HPDE6-E6E7 (cell line): ENCODE results near the gene NTSR1.
A peak's percentile ranks its signal among the peaks of the same experiment; 100 is the strongest.

ENCODE experiments used
- DNase-seq: peaks from one replicate; pipeline ENCODE4 v3.0.0; 2011; ENCODE audit warnings: missing footprints; ENCODE audit errors: extremely low spot score

The NTSR1 gene

DNA sequence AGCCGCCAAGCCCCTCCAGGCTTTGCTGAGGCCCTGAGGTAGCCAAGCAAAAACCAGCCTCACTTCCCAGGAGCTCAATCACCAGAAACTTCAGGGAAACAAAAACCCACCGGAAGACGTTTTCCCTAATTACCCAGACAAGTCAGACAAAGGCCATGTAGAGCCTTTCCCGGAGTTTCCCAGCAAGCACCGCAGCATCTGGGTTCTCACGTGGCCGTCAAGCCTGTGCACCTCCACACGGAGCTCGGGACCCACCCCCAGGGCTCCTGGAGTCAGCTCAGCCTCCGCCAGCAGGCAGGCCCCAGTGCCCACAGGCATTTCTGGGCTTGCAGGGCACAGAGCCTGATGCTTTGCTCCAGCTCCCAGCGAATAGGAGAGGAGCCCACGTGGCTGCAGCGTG lies 77.5 kb downstream of the NTSR1 start:
- DNase-seq, result no peak

DNA sequence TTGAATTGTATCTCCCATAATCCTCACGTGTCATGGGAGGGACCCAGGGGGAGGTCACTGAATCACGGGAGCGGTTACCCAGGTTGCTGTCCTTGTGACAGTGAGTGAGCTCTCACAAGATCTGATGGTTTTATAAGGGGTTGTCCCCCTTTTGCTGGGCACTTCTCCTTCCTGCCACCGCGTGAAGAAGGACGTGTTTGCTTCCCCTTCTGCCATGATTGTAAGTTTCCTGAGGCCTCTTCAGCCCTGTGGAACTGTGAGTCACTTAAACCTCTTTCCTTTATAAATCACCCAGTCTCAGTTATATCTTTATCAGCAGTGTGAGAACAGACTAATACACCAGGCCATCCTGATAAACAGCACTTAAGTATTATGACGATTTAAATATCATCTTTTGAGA lies 78.7 kb downstream of the NTSR1 start:
- no peak for DNase-seq

DNA sequence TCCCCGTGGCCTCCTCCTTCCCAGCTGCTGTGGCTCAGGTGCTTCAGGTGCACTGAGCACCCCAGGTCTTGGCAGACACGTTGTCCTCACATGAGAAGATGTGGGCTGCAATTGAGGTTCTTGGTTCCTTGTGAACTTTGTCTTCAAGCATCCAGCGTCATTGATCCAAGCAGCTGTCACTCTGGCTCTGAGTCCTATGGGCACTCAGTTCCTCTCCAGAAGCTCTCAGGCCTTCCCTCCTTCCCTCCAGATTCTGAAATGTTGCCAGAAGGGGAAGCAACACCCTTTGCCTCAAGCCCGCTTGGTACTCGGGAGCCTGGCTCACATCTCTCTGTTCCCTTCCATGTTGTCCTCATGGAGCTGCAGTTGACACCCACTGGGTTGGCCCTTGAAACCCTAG lies 79.2 kb downstream of the NTSR1 start:
- no peak for DNase-seq

DNA sequence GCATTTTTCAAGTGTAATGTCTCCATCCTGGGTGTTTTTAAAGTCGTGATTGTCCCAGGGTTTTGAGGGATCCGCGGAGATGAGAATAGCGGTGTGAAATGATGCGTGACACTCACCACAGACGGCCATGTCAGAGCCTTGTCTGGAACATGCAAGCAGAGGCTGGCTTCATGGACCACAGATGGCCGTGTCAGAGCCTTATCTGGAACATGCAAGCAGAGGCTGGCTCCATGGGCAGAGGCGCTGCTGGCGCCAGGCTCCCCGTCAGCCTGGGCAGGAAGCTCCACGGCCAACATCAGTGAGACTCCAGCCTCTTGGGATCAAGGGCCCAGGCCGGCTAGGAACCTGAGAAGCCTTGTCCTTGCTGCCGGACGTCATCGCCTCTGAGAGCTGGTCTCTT lies 80.0 kb downstream of the NTSR1 start:
- no peak for DNase-seq

DNA sequence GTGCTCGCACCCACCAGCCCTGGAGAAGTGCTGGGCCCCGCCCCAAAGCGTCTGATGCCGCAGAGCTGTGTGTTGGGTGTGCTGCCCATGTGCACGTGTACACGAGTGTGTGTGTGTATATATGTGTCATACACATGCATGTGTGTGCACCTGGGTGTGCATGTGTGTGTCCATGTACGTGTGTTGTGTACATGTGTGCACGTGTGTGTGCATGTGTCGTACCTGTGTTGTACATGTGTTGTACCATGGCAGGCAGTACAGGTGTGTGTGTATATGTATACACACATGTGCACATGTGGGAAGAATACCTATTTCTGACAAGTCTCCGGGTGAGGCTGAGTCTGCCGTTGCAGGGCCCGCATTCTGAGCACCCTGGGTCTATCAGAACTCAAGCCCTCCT lies 81.4 kb downstream of the NTSR1 start:
- DNase-seq, result no peak

DNA sequence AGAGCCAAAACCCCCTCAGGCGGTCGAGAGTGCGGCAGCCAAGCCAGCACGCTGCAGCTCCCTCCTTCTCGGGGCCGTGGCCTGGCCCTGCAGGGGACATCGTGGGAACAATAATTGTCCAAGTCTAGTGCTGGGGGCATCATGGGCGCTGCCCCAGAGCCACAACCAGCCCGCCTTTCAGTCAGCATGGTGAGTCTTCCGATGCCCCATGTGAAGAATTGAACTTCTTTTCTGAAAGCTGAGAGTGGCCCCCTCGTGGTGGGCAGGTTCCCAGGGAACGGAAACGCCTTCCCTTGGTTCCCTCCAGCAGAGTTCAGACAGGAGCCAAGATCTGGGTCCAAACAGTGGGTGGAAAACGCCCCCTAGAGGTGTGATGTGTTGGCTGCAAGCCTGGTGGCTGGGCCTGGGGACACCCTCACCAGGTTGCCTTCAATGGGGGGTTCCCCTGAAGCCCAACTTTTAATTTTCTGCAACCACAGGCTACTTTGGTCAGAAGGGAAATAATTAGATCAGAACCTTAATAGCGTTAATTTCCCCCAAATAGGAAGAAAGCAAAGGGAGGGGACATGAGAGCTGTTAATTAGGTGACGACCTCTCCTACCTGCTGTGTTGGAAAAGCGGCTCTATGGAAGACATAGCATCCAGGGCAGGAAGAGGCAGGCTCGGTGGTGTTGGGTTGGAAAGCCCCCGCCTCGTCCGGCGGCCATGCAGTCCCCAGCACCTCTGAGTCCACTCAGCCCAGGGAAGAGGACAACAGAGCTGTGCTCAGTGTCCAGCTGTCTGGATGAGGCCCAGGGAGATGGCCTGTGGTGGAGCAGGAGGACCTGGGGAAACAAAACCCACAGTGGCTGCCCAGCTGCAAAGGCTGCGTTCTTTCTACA lies 82.9 kb downstream of the NTSR1 start:
- peak; percentile 90 for DNase-seq

DNA sequence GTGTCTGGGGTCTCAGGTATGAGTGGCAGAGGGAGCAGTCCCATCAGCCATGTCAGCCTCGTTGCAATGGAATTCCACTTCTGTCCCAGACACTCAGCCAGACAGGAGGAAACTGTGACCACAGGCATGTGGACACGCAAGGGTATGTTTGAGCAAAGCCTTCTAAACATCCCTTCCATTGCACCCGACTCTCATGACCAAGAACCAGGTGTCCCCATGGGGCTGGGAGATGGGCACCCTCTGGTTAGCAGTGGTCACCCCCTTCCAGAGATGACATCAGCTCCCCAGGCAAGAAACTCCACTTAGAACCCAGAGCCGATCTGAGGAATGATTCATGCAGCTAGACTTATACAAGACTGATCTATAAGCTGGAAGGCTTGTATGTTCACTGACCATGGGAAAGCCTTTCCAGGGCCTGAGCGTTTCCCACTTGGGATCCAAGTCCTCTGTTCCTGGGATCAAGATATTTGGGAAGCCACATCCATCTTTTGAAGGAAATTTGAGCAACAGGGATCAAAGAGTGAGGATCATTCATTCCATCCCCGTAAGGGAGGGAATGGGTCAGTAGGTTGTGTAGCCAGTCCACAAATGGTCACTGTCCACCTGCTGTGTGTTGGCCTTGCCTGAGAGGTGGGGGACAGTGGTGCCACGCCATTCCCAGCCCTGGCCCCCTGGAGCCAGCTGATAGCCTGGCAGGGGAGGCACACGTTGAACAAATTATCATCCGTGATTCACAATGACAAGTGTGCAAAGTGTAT lies 83.7 kb downstream of the NTSR1 start:
- DNase-seq, result no peak

DNA sequence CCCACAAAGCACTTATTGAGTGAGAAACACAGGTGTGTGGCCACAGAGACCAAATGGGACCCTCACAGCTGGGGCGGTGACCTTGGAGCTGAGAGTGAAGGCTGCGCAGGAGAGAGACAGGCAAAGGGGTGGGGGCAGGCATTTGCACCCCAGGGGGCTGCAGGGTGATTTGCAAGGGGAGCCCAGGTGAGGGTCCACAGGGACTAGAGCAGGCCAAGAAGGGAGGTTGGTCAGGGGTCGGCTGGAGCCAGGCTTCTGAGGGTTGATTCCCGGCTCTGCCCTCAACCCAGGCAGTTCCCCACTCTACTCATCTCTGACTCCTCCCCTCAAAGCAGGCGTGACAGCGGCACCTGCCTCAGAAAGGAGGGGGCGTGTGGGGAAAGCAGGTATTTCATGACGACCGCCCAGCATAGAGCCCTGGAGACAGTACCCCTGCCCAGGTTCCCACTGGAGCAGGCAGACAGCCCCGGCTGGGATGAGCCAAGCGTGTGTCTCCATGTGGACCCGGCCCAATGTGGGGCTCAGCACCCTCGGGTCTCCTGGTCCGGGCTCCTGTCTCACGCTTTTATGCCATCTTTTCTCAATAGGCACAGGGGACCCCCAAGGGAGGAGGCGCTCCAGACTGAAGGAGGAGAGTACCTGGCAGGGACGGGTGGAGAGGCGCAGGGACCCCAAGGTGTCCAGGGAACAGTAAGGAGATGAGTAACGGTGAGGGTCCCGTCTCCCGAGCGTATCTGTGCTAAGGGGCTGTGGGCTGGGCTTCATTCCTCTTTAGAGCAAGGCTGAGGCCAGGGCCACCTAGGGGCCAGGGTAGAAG lies 84.5 kb downstream of the NTSR1 start:
- DNase-seq, result no peak

DNA sequence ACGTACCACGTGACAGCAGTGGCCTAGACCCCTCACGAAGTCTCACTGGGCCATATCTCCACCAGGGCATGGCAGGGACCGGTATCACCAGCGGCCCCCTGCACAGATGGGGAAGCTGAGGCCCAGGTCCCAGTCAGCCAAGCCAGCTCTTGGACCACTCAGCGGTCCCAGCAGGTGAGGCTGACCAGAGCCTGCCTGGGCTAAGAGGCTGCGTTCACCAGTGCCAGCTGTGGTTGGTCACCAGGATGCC lies 85.0 kb downstream of the NTSR1 start:
- no peak for DNase-seq

DNA sequence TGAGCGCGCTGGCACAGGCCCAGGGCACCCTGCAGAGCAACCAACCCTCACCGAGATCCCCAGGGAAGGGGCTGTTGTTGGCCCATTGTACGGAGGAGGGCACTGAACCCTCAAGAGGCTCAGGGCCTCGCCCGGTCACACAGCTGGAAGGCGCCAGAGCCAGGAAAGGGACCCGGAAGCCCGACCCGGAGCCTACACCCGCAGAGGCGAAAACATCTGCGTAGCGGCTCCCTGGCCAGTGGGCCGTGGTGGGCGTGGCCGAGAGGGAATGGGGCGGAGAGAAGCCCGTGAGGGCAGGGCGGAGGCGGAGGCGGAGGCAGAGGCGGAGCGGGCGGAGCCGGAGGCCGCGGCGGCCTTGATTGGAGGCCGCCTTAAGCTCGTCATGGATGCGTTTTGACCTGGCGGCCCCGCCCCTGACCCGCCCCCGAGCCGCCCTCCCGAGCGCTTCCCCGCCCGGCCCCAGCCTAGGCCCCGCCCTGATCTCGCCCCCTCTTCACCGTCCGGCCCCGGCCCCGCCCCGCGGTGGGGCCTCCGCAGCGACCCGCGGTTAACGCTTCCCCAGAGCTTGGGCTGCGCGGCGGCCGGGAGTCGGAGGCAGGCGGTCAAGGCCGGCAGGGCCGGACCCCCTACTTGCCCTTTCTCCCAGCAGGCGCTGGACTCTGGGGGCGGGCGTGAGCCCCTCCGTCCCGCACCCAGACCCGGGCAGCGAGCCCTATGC lies 85.5 kb downstream of the NTSR1 start:
- DNase-seq, result peak; percentile 99

DNA sequence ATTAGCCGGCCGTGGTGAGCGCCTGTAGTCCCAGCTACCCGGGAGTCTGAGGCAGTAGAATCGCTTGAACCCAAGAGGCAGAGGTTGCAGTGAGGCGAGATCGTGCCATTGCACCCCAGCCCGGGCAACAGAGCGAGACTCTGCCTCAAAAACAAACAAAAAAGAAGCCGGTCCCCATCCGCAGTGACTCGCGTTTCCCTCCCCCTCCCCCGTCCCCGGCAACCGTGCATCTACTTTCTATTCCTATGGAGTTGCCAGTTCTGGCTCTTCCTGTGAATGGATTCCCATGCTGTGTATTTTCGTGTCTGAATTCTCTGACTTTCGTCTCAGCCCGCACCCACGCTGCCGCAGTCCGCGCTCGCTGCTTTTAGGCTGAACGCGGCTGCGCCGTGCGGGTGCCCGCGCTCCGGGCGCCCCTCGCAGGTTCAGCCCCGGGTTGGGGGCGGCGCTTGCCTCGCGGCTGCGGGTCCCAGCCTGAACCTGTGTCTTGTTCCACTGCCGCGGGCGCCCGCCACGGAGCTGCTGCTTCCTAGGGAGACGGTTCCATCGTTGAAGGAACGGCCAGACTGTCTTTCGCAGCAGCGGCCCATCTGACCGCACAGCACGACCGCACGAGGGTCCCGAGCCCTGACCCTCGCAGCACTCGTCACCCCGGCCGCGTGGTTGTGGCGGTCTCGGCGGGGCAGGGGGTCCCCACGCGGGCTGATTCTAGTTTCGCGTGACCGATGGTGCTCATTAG lies 86.6 kb downstream of the NTSR1 start:
- peak; percentile 73 for DNase-seq

DNA sequence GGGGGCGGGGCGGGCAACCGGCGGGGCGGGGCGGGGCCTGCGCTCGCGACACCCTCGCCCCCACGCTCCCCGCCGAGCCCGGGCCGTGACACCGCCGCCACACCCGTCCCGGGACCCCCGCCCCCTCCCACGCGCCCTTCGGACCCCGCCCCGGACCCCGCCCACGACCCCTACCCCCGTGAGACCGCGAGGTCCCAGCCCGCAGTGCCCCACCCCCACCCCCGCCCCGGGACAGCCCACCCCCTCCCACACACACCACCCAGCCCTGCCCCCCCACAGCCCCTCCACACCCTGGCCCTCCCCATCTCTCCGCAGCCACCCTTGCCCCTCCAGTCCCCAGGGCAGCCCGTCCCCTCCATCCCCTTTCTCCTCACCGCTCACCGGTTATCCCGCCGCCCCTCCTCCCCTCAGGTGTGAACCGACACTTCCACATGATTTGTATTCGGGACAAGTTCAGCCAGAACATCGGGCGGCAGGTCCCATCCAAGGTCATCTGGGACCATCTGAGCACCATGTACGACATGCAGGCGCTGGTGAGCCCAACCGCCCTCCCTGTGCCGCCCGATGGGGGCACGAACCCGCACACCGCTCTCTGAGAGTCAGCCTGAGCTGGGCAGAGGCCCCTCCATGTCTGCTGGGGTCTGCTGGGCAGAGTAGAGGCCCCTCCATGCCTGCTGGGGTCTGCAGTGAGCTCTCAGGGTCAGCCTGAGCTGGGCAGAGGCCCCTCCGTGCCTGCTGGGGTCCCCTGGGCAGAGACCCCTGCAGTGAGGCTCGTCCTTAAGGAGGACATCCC lies 88.3 kb downstream of the NTSR1 start:
- no peak for DNase-seq

DNA sequence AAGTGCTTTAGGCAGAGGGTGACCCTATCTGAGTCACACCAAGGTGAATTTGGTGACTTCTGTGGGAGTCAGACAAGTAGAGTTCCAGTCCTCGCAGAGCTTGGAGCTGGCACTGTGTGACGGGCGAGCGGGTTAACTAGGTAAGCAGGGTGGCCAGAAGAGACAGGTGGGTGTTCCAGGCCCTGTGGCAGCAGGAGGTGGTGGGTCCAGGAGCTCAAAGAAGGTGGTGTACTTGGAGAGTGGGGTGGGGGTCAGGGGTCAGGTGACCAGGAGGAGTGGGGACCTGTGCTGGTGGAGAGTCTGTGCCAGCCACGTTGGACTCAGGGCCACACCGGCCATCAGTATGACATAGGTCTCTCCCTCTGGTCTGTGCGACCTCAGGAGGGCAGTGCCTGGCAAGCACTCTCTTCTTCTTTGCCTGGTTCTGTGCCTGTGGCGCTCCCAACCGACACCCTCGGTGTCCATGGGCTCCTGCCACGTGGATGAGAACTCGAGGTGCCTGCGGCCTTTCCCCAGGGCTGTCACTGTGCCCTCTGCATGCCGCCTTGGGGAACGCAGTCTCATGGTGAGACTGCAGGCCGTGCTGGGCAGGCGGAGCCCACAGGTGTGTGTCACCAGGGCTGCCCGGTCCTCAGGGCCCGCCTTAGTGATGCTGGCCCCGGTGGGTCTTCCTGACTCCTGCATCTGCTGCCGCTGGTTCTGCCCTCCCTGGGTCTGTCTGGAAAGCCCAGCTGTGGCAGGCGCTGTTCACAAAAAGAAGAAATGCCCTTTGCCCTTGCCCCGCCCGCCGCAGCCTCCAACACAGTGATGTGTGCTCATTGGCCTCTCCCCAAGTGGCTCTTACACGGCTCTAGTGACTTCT lies 89.3 kb downstream of the NTSR1 start:
- DNase-seq, result no peak

DNA sequence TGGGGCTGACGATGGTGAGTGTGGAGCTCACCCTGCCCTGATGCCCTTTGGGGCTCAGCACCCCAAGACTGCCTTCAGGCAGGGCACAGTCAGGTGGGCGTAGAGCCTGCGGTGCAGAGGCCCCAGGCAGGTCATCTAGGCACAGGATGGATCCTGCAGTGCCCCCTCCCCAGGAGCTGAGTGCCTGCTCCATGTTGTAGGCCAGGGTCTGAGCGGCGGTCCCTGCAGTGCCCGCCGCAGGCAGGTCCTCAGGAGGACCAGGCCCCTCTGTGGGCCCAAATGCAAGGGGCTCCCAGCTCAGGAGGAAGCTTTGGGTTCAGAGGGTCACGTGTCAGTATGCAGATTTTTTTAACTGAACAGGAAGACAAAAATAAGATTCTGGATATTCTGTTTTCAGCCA lies 90.4 kb downstream of the NTSR1 start:
- DNase-seq, result no peak

DNA sequence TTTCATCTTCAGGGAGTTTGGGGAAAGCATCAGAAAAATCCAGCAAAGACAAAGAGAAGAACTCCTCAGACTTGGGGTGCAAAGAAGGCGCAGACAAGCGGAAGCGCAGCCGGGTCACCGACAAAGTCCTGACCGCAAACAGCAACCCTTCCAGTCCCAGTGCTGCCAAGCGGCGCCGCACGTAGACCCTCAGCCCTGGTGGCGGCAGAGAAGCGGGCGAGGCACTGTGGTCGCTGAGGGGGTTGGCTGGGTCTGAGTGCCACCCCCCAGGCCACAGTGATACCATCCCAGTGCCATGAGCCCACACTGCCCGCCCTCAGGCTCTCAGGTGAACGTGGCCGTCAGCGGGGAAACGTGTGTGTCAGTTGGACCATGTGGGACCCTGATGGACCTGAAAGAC lies 90.8 kb downstream of the NTSR1 start:
- DNase-seq, result no peak

DNA sequence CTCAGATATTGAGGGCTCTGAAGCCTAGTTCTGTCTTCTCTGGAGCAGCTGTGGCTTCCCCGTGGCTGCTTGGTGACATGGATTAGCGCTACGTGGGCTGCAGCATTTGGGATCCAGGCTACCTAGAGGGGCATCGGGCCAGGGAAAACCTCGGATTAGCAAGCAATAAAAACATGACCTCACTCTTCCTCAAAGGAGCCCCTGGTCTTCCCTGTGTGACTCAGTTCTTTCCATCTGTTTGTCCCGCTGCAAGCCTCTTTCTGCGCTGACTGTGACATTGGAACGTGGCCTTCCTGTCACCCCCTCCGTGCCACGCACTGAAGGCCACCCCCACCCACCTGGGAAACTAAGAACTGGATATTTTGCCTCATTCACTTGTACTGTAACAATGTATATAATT lies 91.2 kb downstream of the NTSR1 start:
- no peak for DNase-seq

DNA sequence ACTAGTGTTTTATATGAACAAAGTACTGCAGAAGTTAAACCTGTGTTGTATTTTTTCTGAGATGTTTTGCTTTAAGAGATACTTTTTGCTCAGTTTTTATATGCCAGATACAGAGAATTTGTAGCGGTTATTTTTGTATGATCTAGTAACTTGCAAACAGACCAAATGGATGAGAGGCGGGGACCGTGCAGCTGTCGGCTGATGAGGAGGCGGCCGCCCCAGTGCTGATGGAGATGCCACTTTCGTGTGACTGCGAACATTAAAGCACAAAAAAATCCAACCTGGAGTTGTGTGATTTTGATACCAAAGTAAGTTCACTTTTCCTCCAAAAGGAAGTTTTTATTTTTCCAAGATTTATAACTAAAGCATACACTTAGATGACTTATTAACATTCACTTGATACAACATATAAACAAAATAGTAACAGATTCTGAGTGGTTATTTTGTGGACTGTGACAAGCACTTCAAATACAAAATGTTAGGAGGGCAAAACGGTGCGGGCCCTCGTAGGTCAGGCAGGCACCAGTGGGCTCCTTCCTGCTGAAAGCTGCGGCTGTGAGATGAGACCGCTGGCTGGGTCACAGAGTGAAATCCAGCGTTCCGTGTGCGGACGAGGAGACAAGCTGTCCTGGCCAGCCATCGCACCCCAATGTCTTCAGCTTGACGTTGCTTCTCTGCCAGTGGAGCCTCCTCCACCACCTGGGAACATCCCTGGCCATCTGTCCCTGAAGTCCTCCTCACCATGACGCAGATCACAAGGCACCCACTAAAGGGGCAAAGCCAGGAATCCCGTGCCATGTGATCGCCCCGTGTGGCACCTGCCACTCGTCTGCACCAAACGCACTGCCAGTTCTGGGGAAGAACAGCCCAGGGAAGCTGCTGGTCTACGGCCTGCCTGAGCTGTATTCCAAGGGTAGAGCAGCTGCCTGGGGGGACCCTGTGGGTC lies 92.0 kb downstream of the NTSR1 start:
- no peak for DNase-seq

DNA sequence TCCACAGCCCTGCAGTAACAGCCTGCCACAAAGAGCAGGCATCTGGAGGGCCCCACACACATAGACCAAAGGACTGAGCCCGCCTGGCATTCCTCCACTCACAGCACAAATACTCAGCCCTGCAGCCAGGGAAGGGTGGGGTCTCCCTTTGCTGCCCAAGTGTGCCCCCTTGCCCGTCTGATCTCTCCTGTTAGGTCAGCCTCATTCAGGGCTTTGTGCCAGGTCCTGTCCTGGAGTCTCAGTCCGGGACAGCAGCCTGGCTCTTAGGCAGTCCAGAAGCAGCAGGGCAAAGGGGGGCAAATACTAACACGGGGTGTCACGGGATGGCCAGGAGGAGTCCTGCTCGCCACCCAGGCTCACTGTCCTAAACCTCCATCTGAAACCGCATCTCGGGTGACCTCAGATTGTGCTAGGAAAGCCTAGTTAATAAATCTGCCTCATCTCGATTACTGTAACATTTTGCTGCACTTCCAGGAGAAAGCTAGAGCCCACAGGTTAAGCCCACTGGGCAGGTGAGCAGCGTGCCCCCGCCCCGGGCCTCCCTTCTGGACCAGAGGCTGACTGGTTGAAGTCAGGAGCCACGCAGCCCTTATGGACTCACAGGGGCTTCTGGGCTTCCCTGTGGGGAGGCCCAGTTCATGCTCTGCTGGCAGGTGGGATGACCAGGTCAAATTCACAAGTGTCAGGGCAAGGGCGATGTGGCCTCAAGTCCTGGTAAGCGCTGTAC lies 92.8 kb downstream of the NTSR1 start:
- DNase-seq, result no peak
